ENCODE data around the gene CAMK2B.

The CAMK2B gene

GRCh38 chr7:44228571-44229350, 96.6 kb downstream of the CAMK2B start:
- DNase-seq: no peak

- no peak for DNase-seq
These were observed 97.5 kb downstream of the CAMK2B start for GRCh38 chr7:44227911-44228310.

- DNase-seq: no peak
These were observed 99.0 kb downstream of the CAMK2B start for GRCh38 chr7:44226396-44226753.

- peak in 1 of 14 donors; percentile 45 for DNase-seq
These were observed 99.6 kb downstream of the CAMK2B start for GRCh38 chr7:44225566-44226395.

GRCh38 chr7:44224974-44225565, 100.3 kb downstream of the CAMK2B start:
- no peak for DNase-seq

- no peak for DNase-seq
These were observed 101.1 kb downstream of the CAMK2B start for GRCh38 chr7:44224080-44224973.

GRCh38 chr7:44223362-44224079, 101.9 kb downstream of the CAMK2B start:
- DNase-seq: no peak

GRCh38 chr7:44222776-44223261, 102.6 kb downstream of the CAMK2B start:
- no peak for DNase-seq

- no peak for DNase-seq
These were observed 103.3 kb downstream of the CAMK2B start for GRCh38 chr7:44222074-44222473.

- DNase-seq: no peak
These were observed 104.1 kb downstream of the CAMK2B start for GRCh38 chr7:44221231-44221791.

- no peak for DNase-seq
These were observed 104.9 kb downstream of the CAMK2B start for GRCh38 chr7:44220358-44221112.

GRCh38 chr7:44220046-44220357, 105.4 kb downstream of the CAMK2B start:
- DNase-seq: no peak

- no peak for DNase-seq
These were observed 105.9 kb downstream of the CAMK2B start for GRCh38 chr7:44219371-44220045.

- DNase-seq: no peak
These were observed 106.8 kb downstream of the CAMK2B start for GRCh38 chr7:44218418-44219201.

GRCh38 chr7:44217852-44218402, 107.5 kb downstream of the CAMK2B start:
- no peak for DNase-seq

- DNase-seq: no peak
These were observed 108.1 kb downstream of the CAMK2B start for GRCh38 chr7:44217223-44217714.

GRCh38 chr7:44216521-44217222, 108.7 kb downstream of the CAMK2B start:
- peak in 4 of 14 donors; percentile 30 to 77 (median 34) for DNase-seq

- no peak for DNase-seq
These were observed 109.4 kb downstream of the CAMK2B start for GRCh38 chr7:44216019-44216418.

Data from C1 segment of cervical spinal cord (tissue), 14 donors.